GM18870 (cell line): ENCODE results near the gene HSCB.
"Not testable (repeated sequence)": the region's sequence is repeated elsewhere in the genome, so short reads cannot be mapped to it uniquely, and the experiment has no call there.

Experiments used
- ATAC-seq: cut with Tn5 transposase; IDR thresholded peaks from one replicate; pipeline ENCODE4 v1.9.1; 2021; ENCODE audit warnings: moderate library complexity; ENCODE audit not compliant: unreplicated experiment

HSCB gene

GRCh38 chr22:28737701-28738100 lies 4.1 kb upstream of the HSCB start:
- no peak for ATAC-seq

GRCh38 chr22:28738876-28739275 lies 3.0 kb upstream of the HSCB start:
- ATAC-seq: not testable (repeated sequence)

GRCh38 chr22:28741200-28741784 lies 547 bp upstream of the HSCB start:
- no peak for ATAC-seq

GRCh38 chr22:28742562-28742962 lies 723 bp downstream of the HSCB start:
- ATAC-seq: no peak

GRCh38 chr22:28743852-28744251 lies 2.0 kb downstream of the HSCB start:
- ATAC-seq: no peak

GRCh38 chr22:28750471-28750881 lies 8.6 kb downstream of the HSCB start:
- no peak for ATAC-seq

GRCh38 chr22:28754512-28754911 lies 12.7 kb downstream of the HSCB start:
- not testable (repeated sequence) for ATAC-seq

- ATAC-seq: no peak
Measured at GRCh38 chr22:28759861-28760560, 18.2 kb downstream of the HSCB start.

- no peak for ATAC-seq
Measured at GRCh38 chr22:28761449-28761755, 19.6 kb downstream of the HSCB start.

GRCh38 chr22:28762000-28762399 lies 20.2 kb downstream of the HSCB start:
- ATAC-seq: not testable (repeated sequence)

- ATAC-seq: no peak
Measured at GRCh38 chr22:28766628-28767027, 24.8 kb downstream of the HSCB start.

GRCh38 chr22:28768701-28769393 lies 27.0 kb downstream of the HSCB start:
- ATAC-seq: no peak

GRCh38 chr22:28769394-28770085 lies 27.7 kb downstream of the HSCB start:
- no peak for ATAC-seq

- ATAC-seq: no peak
Measured at GRCh38 chr22:28771195-28771791, 29.5 kb downstream of the HSCB start.

GRCh38 chr22:28772633-28773460 lies 31.0 kb downstream of the HSCB start, which contains the start of gene CCDC117:
TSS of gene CCDC117 (plus strand) at chr22:28772695. CDS start at chr22:28772850, 155 bp downstream.
- peak; percentile 77 for ATAC-seq

GRCh38 chr22:28773461-28773867 lies 31.6 kb downstream of the HSCB start:
- peak; percentile 26 for ATAC-seq

GRCh38 chr22:28774378-28774777 lies 32.5 kb downstream of the HSCB start:
- no peak for ATAC-seq

GRCh38 chr22:28779833-28780232 lies 38.0 kb downstream of the HSCB start:
- no peak for ATAC-seq

- ATAC-seq: no peak
Measured at GRCh38 chr22:28780296-28780695, 38.5 kb downstream of the HSCB start.
